ENCODE results near the gene SAMD5.

DNA sequence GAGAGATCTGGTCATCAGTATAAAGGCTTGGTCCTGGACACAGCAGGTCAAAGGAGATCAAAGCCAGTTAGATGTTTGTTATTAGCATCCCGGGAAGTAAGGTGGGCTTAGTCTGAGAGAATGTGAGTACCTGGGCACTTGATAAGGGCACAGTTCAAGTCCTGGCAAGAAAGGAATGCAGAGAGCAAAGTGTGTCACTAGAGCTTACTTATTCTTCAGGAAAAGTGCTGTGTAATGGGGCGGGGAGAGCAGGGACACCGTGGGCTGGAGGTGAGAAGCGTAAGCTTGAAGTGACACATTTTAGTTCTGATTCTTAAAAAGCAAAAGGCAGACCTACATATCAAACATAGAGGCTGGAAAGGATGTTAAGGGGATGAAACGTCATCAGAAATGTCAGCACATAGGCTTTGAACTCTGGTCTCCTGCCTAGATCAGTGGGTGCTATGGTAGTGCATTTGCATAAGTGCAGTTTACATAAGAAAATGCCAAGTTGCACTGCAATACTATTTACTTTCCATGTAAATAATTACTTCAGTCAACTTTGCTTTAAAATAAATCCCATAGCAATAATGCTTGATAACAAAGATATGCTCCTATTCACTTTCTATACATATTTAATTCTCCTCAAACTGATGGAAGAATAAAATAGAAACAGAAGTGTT, 2.6 kb downstream of the SAMD5 start:
- TF ChIP-seq POLR2A (IDR thresholded peaks at IDR 0.05) = no peak
- no peak for TF ChIP-seq CTCF (IDR thresholded peaks at IDR 0.05)
